Peyer's patch (tissue), 4 donors: ENCODE data around the gene USO1.

Experiments used
- POLR2A ChIP-seq, 2 donors: fragments of 450-650 bp; IDR thresholded peaks; one replicate each; pipeline ENCODE4 v1.5.1; 2017; ENCODE audit warnings: antibody characterized with exemption in 2 of 2, mild to moderate bottlenecking in 2 of 2, moderate library complexity in 2 of 2
- TF ChIP-seq, protein P1 (sequence below), 6 experiments: fragments of 450-650 bp in 4 of 6; fragments of 200-600 bp in 2 of 6; sonication (generic) in 1 of 6; IDR thresholded peaks; one replicate each; pipeline ENCODE4 v1.5.1; 2017 to 2019; ENCODE audit warnings: antibody characterized with exemption in 6 of 6, mild to moderate bottlenecking in 3 of 6, moderate library complexity in 1 of 6

- no peak for TF ChIP-seq POLR2A (IDR thresholded peaks at IDR 0.05)
- TF ChIP-seq, protein P1, sequence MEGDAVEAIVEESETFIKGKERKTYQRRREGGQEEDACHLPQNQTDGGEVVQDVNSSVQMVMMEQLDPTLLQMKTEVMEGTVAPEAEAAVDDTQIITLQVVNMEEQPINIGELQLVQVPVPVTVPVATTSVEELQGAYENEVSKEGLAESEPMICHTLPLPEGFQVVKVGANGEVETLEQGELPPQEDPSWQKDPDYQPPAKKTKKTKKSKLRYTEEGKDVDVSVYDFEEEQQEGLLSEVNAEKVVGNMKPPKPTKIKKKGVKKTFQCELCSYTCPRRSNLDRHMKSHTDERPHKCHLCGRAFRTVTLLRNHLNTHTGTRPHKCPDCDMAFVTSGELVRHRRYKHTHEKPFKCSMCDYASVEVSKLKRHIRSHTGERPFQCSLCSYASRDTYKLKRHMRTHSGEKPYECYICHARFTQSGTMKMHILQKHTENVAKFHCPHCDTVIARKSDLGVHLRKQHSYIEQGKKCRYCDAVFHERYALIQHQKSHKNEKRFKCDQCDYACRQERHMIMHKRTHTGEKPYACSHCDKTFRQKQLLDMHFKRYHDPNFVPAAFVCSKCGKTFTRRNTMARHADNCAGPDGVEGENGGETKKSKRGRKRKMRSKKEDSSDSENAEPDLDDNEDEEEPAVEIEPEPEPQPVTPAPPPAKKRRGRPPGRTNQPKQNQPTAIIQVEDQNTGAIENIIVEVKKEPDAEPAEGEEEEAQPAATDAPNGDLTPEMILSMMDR (IDR thresholded peaks at IDR 0.05): no peak
These were observed 5.5 kb downstream of the USO1 start for GRCh38 chr4:75729836-75730235.
